ENCODE results near the gene ST6GALNAC1.

GRCh38 chr17:76631821-76632565 lies 11.6 kb downstream of the ST6GALNAC1 start:
- TF ChIP-seq POLR2A (IDR thresholded peaks at IDR 0.05; ENCODE audit: borderline replicate concordance, extremely low read depth, insufficient read depth, insufficient read length) (no peak), ZFX (IDR thresholded peaks at IDR 0.05) (no peak), POLR2AphosphoS5 (IDR thresholded peaks at IDR 0.05; ENCODE audit: low read depth, low read length) (no peak), MAX (IDR thresholded peaks at IDR 0.05) (no peak), RAD21 (IDR thresholded peaks at IDR 0.05; ENCODE audit: low read depth) (no peak), CEBPB (IDR thresholded peaks at IDR 0.05; ENCODE audit: low read depth) (no peak), YY1 (IDR thresholded peaks at IDR 0.05; ENCODE audit: extremely low read depth, insufficient replicate concordance, low read depth, low read length) (no peak), JUND (IDR thresholded peaks at IDR 0.05) (no peak), ZNF274 (IDR thresholded peaks at IDR 0.05; ENCODE audit: low read depth, low read length) (no peak)
- TF ChIP-seq, protein P1, sequence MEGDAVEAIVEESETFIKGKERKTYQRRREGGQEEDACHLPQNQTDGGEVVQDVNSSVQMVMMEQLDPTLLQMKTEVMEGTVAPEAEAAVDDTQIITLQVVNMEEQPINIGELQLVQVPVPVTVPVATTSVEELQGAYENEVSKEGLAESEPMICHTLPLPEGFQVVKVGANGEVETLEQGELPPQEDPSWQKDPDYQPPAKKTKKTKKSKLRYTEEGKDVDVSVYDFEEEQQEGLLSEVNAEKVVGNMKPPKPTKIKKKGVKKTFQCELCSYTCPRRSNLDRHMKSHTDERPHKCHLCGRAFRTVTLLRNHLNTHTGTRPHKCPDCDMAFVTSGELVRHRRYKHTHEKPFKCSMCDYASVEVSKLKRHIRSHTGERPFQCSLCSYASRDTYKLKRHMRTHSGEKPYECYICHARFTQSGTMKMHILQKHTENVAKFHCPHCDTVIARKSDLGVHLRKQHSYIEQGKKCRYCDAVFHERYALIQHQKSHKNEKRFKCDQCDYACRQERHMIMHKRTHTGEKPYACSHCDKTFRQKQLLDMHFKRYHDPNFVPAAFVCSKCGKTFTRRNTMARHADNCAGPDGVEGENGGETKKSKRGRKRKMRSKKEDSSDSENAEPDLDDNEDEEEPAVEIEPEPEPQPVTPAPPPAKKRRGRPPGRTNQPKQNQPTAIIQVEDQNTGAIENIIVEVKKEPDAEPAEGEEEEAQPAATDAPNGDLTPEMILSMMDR (IDR thresholded peaks at IDR 0.05 in 2 of 3, conservative IDR thresholded peaks at IDR 0.05 in 1 of 3; ENCODE audit: borderline replicate concordance in 1 of 3, insufficient read depth in 1 of 3, low read depth in 2 of 3, low read length in 2 of 3): no peak
- TF ChIP-seq, protein P2, sequence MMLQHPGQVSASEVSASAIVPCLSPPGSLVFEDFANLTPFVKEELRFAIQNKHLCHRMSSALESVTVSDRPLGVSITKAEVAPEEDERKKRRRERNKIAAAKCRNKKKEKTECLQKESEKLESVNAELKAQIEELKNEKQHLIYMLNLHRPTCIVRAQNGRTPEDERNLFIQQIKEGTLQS (IDR thresholded peaks at IDR 0.05): no peak

All from HCT116 (cell line).